Caco-2 (cell line): Measurements from ENCODE around the gene ALDH3A1. TPM values are rescaled to one million over a fixed set of nuclear protein-coding genes. Genes with fewer than 3 reads are reported as not detected.

Source experiments
- BruUV-seq: library from RNA; stranded (reverse); fragments of 400-500 nt; replicated peaks from 2 replicates; lab custom pipeline; 2021; lab: Mats Ljungman, UMichigan
- CTCF ChIA-PET: fragments of 300-600 bp; sonication (Branson Sonifier 250); formaldehyde crosslinking; loops from one replicate; lab custom pipeline; 2022; ENCODE audit warnings: antibody characterized with exemption; lab: Charles Lee
- POLR2A ChIA-PET: fragments of 300-600 bp; sonication (Branson Sonifier 250); formaldehyde crosslinking; loops from one replicate; lab custom pipeline; 2022; ENCODE audit warnings: antibody characterized with exemption; lab: Charles Lee
- DNase-seq, 2 experiments: peaks; one replicate each; pipeline versions ENCODE4 v3.0.0 to v3.0.0-alpha.2; 2020 to 2022
- H3K27me3 ChIP-seq: replicated peaks from 2 replicates; pipeline ENCODE4 v1.6.0; 2011; ENCODE audit warnings: low read length; ENCODE audit not compliant: control insufficient read depth, insufficient read depth
- H3K36me3 ChIP-seq: 2 replicates; pipeline ENCODE4 v1.5.1; 2011; ENCODE audit warnings: low read length; ENCODE audit not compliant: control insufficient read depth, insufficient read depth
- H3K4me1 ChIP-seq: fragments of 250-450 bp; sonication (Bioruptor Pico); 2 replicates; pipeline ENCODE4 v1.5.1; 2020; ENCODE audit warnings: mild to moderate bottlenecking
- H3K4me3 ChIP-seq: 2 replicates; pipeline ENCODE4 v1.5.1; 2011; ENCODE audit warnings: low read depth, mild to moderate bottlenecking, control low read depth, low read length
- H3K9me3 ChIP-seq: fragments of 250-450 bp; sonication (Bioruptor Pico); 2 replicates; pipeline ENCODE4 v1.5.1; 2020; ENCODE audit warnings: mild to moderate bottlenecking, moderate library complexity
- H3K27ac Mint-ChIP-seq: one replicate; pipeline ENCODE4 v1.8.0; 2022; ENCODE audit warnings: mixed read lengths; ENCODE audit not compliant: unreplicated experiment
- H3K27me3 Mint-ChIP-seq: one replicate; pipeline ENCODE4 v1.8.0; 2022; ENCODE audit warnings: mixed read lengths; ENCODE audit not compliant: insufficient read depth, unreplicated experiment
- H3K36me3 Mint-ChIP-seq: one replicate; pipeline ENCODE4 v1.8.0; 2022; ENCODE audit warnings: mild to moderate bottlenecking, mixed read lengths; ENCODE audit not compliant: insufficient read depth, unreplicated experiment
- H3K4me1 Mint-ChIP-seq: one replicate; pipeline ENCODE4 v1.8.0; 2022; ENCODE audit warnings: low read depth, mixed read lengths; ENCODE audit not compliant: unreplicated experiment
- H3K4me3 Mint-ChIP-seq: one replicate; pipeline ENCODE4 v1.8.0; 2022; ENCODE audit warnings: mild to moderate bottlenecking, moderate library complexity, mixed read lengths; ENCODE audit not compliant: unreplicated experiment
- H3K9me3 Mint-ChIP-seq: one replicate; pipeline ENCODE4 v1.8.0; 2022; ENCODE audit warnings: mixed read lengths; ENCODE audit not compliant: unreplicated experiment
- CTCF ChIP-seq, 2 experiments: fragments of 200-600 bp in 1 of 2; IDR thresholded peaks; 1 replicate in 1 of 2; 2 replicates in 1 of 2; pipeline versions ENCODE4 v1.5.1 to v1.8.0; 2011 to 2022; ENCODE audit warnings: antibody characterized with exemption in 1 of 2, control low read depth in 1 of 2, inconsistent platforms in 1 of 2, low read depth in 1 of 2, low read length in 1 of 2, mild to moderate bottlenecking in 1 of 2, moderate library complexity in 1 of 2; ENCODE audit not compliant: insufficient read depth in 1 of 2, severe bottlenecking in 1 of 2, unreplicated experiment in 1 of 2
- intact Hi-C: fragments of 100-400 bp; cut with micrococcal nuclease; formaldehyde crosslinking; loops from one replicate; pipeline ENCODE4 v1.10.0; 2022; ENCODE audit not compliant: unreplicated experiment
- total RNA-seq: library from RNA; stranded (reverse); gene quantifications from 2 replicates; pipeline ENCODE4 v1.2.3, GENCODE V29; 2022

ALDH3A1 gene
- total RNA-seq, 1 experiment from 2014 or later = 8.3 TPM

GRCh38 chr17:19718041-19718612 is 30.0 kb downstream of the ALDH3A1 start:
- BruUV-seq = no TSS peak

GRCh38 chr17:19717411-19717908 is 30.6 kb downstream of the ALDH3A1 start:
- Mint-ChIP-seq H3K27me3 (no peaks in the 10 kb centered on the region), H3K27ac (peak overlapping the region; percentile 40), H3K4me3 (no peak overlapping the region), H3K4me1 (peaks cover 12% of the 10 kb centered on the region), H3K9me3 (no peaks in the 10 kb centered on the region), H3K36me3 (no peaks in the 10 kb centered on the region)
- no peak for TF ChIP-seq CTCF (IDR thresholded peaks at IDR 0.05; ENCODE audit: insufficient read depth in 1 of 2, low read depth in 1 of 2, low read length in 1 of 2, severe bottlenecking in 1 of 2, unreplicated experiment in 1 of 2)
- ChIA-PET CTCF (interaction anchor here (1.6 kb wide), 1 partner anchor 45 kb away, joined by 5 read pairs; no protein-coding TSS in a partner anchor), POLR2A (no interaction called here)
- peaks cover 44% of the 10 kb centered on the region for H3K4me1 ChIP-seq
- intact Hi-C loops = loop anchor here (5.0 kb wide), 1 partner anchor 50 kb away; no protein-coding TSS in a partner anchor
- no peak overlapping the region for H3K4me3 ChIP-seq
- H3K9me3 ChIP-seq = no peaks in the 10 kb centered on the region
- no peaks in the 10 kb centered on the region for H3K36me3 ChIP-seq
- no peaks in the 10 kb centered on the region for H3K27me3 ChIP-seq
- BruUV-seq = no TSS peak
- peak in 1 of 2 experiments; percentile 35 for DNase-seq

More at GRCh38 chr17:19718041-19718612, 30.0 kb downstream of the ALDH3A1 start:
- TF ChIP-seq CTCF (IDR thresholded peaks at IDR 0.05; ENCODE audit: insufficient read depth in 1 of 2, low read depth in 1 of 2, low read length in 1 of 2, severe bottlenecking in 1 of 2, unreplicated experiment in 1 of 2) = no peak
- intact Hi-C loops = loop anchor here (5.0 kb wide), 1 partner anchor 49 kb away; no protein-coding TSS in a partner anchor
- no peaks in the 10 kb centered on the region for H3K36me3 ChIP-seq
- Mint-ChIP-seq H3K27ac (peak overlapping the region; percentile 40), H3K36me3 (no peaks in the 10 kb centered on the region), H3K4me3 (no peak overlapping the region), H3K4me1 (peaks cover 12% of the 10 kb centered on the region), H3K9me3 (no peaks in the 10 kb centered on the region), H3K27me3 (no peaks in the 10 kb centered on the region)
- H3K27me3 ChIP-seq = no peaks in the 10 kb centered on the region
- POLR2A ChIA-PET = no interaction called here
- peak in 1 of 2 experiments; percentile 47 for DNase-seq
- CTCF ChIA-PET = interaction anchor here (0.8 to 1.6 kb wide), 5 partner anchors 44 to 69 kb away, joined by 3 to 5 read pairs (median 3); no protein-coding TSS in a partner anchor
- H3K9me3 ChIP-seq = no peaks in the 10 kb centered on the region
- H3K4me3 ChIP-seq = no peak overlapping the region
- H3K4me1 ChIP-seq = peaks cover 44% of the 10 kb centered on the region

- H3K4me3 ChIP-seq = no peak overlapping the region
- Mint-ChIP-seq H3K27ac (peak overlapping the region; percentile 40), H3K9me3 (no peaks in the 10 kb centered on the region), H3K36me3 (no peaks in the 10 kb centered on the region), H3K27me3 (no peaks in the 10 kb centered on the region), H3K4me1 (peaks cover 12% of the 10 kb centered on the region), H3K4me3 (no peak overlapping the region)
- intact Hi-C loops = loop anchor here (5.0 kb wide), 1 partner anchor 50 kb away; no protein-coding TSS in a partner anchor
- ChIA-PET CTCF (interaction anchor here (1.6 kb wide), 1 partner anchor 45 kb away, joined by 5 read pairs; no protein-coding TSS in a partner anchor), POLR2A (no interaction called here)
- H3K4me1 ChIP-seq = peaks cover 44% of the 10 kb centered on the region
- H3K36me3 ChIP-seq = no peaks in the 10 kb centered on the region
- DNase-seq = no peak
- TF ChIP-seq CTCF (IDR thresholded peaks at IDR 0.05; ENCODE audit: insufficient read depth in 1 of 2, low read depth in 1 of 2, low read length in 1 of 2, severe bottlenecking in 1 of 2, unreplicated experiment in 1 of 2) = no peak
- no TSS peak for BruUV-seq
- no peaks in the 10 kb centered on the region for H3K27me3 ChIP-seq
- H3K9me3 ChIP-seq = no peaks in the 10 kb centered on the region
These were observed 31.1 kb downstream of the ALDH3A1 start for GRCh38 chr17:19717031-19717360.
